GM06990 (cell line): ENCODE data around the gene TNFRSF6B.

Source experiments
- DNase-seq: peaks from one replicate; pipeline ENCODE4 v3.0.0-alpha.2; 2011; ENCODE audit not compliant: insufficient read length; ENCODE audit errors: extremely low read depth
- H3K27me3 ChIP-seq: replicated peaks from 2 replicates; pipeline ENCODE4 v1.6.0; 2011; ENCODE audit warnings: low read length; ENCODE audit not compliant: control insufficient read depth, insufficient read depth
- H3K36me3 ChIP-seq: 2 replicates; pipeline ENCODE4 v1.5.1; 2011; ENCODE audit warnings: low read length; ENCODE audit not compliant: control insufficient read depth, insufficient read depth
- H3K4me3 ChIP-seq: replicated peaks from 2 replicates; pipeline ENCODE4 v1.5.1; 2011; ENCODE audit warnings: low read depth, mild to moderate bottlenecking, control low read depth, low read length
- CTCF ChIP-seq: IDR thresholded peaks from 2 replicates; pipeline ENCODE4 v1.5.1; 2011; ENCODE audit warnings: low read length, control low read depth, mild to moderate bottlenecking, inconsistent platforms; ENCODE audit not compliant: insufficient read depth, poor library complexity, severe bottlenecking

TNFRSF6B gene

GRCh38 chr20:63686492-63687321, 9.7 kb upstream of the TNFRSF6B start:
- no peak for DNase-seq
- Histone ChIP-seq H3K36me3 (0 out of 2 replicates have a peak, but pooled peaks cover 2% of the 10 kb centered on the region), H3K27me3 (no peaks in the 10 kb centered on the region), H3K4me3 (no peak overlapping the region)
- no peak for TF ChIP-seq CTCF

- no peak for DNase-seq
- H3K36me3 ChIP-seq, result 0 out of 2 replicates have a peak, but pooled peaks cover 1% of the 10 kb centered on the region
- no peak overlapping the region for H3K4me3 ChIP-seq
- no peak for TF ChIP-seq CTCF
- no peaks in the 10 kb centered on the region for H3K27me3 ChIP-seq
These were observed 8.9 kb upstream of the TNFRSF6B start for GRCh38 chr20:63687419-63688178.

- H3K36me3 ChIP-seq, result no peaks in the 10 kb centered on the region
- DNase-seq, result no peak
- TF ChIP-seq CTCF, result no peak
- H3K4me3 ChIP-seq, result no peak overlapping the region
- H3K27me3 ChIP-seq, result no peaks in the 10 kb centered on the region
These were observed 8.0 kb upstream of the TNFRSF6B start for GRCh38 chr20:63688228-63689045.

- peaks cover 3% of the 10 kb centered on the region; the same call in 1 of the 2 replicates for H3K36me3 ChIP-seq
- no peak for DNase-seq
- no peaks in the 10 kb centered on the region for H3K27me3 ChIP-seq
- TF ChIP-seq CTCF, result no peak
- H3K4me3 ChIP-seq, result no peak overlapping the region
These were observed 7.1 kb upstream of the TNFRSF6B start for GRCh38 chr20:63689046-63690002.
